IMR-90 (cell line): ENCODE results near the gene TCF12.

ENCODE experiments used
- BHLHE40 ChIP-seq: fragments of 150-350 bp; IDR thresholded peaks from 2 replicates; pipeline ENCODE4 v1.6.1; 2016; ENCODE audit warnings: mild to moderate bottlenecking, low read depth, low read length
- CEBPB ChIP-seq: IDR thresholded peaks from 2 replicates; pipeline ENCODE4 v1.6.1; 2012; ENCODE audit warnings: low read depth, low read length, improper control_type of control experiment
- CHD1 ChIP-seq: IDR thresholded peaks from 2 replicates; pipeline ENCODE4 v1.6.1; 2012; ENCODE audit warnings: low read depth, low read length, improper control_type of control experiment
- CTCF ChIP-seq: conservative IDR thresholded peaks from 2 replicates; pipeline ENCODE4 v1.5.1; 2012; ENCODE audit warnings: mild to moderate bottlenecking, low read depth, low read length, improper control_type of control experiment
- ELK1 ChIP-seq: fragments of 150-350 bp; IDR thresholded peaks from 2 replicates; pipeline ENCODE4 v1.6.1; 2016; ENCODE audit warnings: low read depth, mild to moderate bottlenecking, low read length, moderate library complexity, borderline replicate concordance
- FOS ChIP-seq: fragments of 150-350 bp; IDR thresholded peaks from 2 replicates; pipeline ENCODE4 v1.6.1; 2016; ENCODE audit warnings: low read depth, low read length
- MAFK ChIP-seq: IDR thresholded peaks from 2 replicates; pipeline ENCODE4 v1.6.1; 2012; ENCODE audit warnings: low read depth, low read length, improper control_type of control experiment
- MAZ ChIP-seq: IDR thresholded peaks from 2 replicates; pipeline ENCODE4 v1.6.1; 2012; ENCODE audit warnings: low read depth, mild to moderate bottlenecking, low read length, improper control_type of control experiment, moderate library complexity, borderline replicate concordance
- MXI1 ChIP-seq: IDR thresholded peaks from 2 replicates; pipeline ENCODE4 v1.6.1; 2012; ENCODE audit warnings: low read depth, mild to moderate bottlenecking, low read length, moderate library complexity, borderline replicate concordance
- NFE2L2 ChIP-seq: fragments of 150-350 bp; IDR thresholded peaks from 2 replicates; pipeline ENCODE4 v1.6.1; 2016; ENCODE audit warnings: low read depth, mild to moderate bottlenecking, low read length
- POLR2A ChIP-seq: IDR thresholded peaks from 2 replicates; pipeline ENCODE4 v1.6.1; 2012; ENCODE audit warnings: mild to moderate bottlenecking, low read depth, low read length
- RAD21 ChIP-seq: IDR thresholded peaks from 2 replicates; pipeline ENCODE4 v1.6.1; 2012; ENCODE audit warnings: low read length, improper control_type of control experiment
- RCOR1 ChIP-seq: IDR thresholded peaks from 2 replicates; pipeline ENCODE4 v1.6.1; 2012; ENCODE audit warnings: mild to moderate bottlenecking, low read length, improper control_type of control experiment; ENCODE audit not compliant: insufficient replicate concordance
- RFX5 ChIP-seq: IDR thresholded peaks from 2 replicates; pipeline ENCODE4 v1.8.0; 2012; ENCODE audit warnings: low read depth, mild to moderate bottlenecking, low read length, moderate library complexity

- no peak for TF ChIP-seq RFX5
- no peak for TF ChIP-seq POLR2A
- no peak for TF ChIP-seq CTCF
- no peak for TF ChIP-seq RCOR1
- TF ChIP-seq CHD1: no peak
- no peak for TF ChIP-seq RAD21
- TF ChIP-seq MAFK: no peak
- TF ChIP-seq MXI1: no peak
- no peak for TF ChIP-seq BHLHE40
- TF ChIP-seq CEBPB: no peak
- TF ChIP-seq ELK1: no peak
- TF ChIP-seq MAZ: no peak
- TF ChIP-seq FOS: no peak
- TF ChIP-seq NFE2L2: no peak
Measured at GRCh38 chr15:57165992-57166391, 247.5 kb downstream of the TCF12 start.
